GM23338 (cell line): ENCODE measurements around the gene PNPLA2. TPM values are rescaled to one million over a fixed set of nuclear protein-coding genes. Genes with fewer than 3 reads are reported as not detected.

Experiments used
- ATAC-seq: fragments of 200-7000 bp; cut with Tn5 transposase; 3 replicates; pipeline ENCODE4 v1.9.1; 2020
- DNase-seq: peaks from one replicate; pipeline ENCODE4 v3.0.0-alpha.2; 2015; ENCODE audit warnings: low spot score
- H2AFZ ChIP-seq: fragments of 200-600 bp; sonication (generic); 2 replicates; pipeline ENCODE4 v1.8.0; 2016; ENCODE audit warnings: antibody characterized with exemption, mild to moderate bottlenecking, moderate library complexity
- H3F3A ChIP-seq: fragments of 200-600 bp; sonication (generic); replicated peaks from 2 replicates; pipeline ENCODE4 v1.8.0; 2017; ENCODE audit warnings: antibody characterized with exemption, mixed run types, low read depth
- H3K27ac ChIP-seq: fragments of 200-600 bp; sonication (generic); 2 replicates; pipeline ENCODE4 v1.6.1; 2016; ENCODE audit warnings: low read depth
- H3K27me3 ChIP-seq: fragments of 200-600 bp; sonication (generic); 2 replicates; pipeline ENCODE4 v1.8.0; 2016; ENCODE audit warnings: mild to moderate bottlenecking, mixed run types, moderate library complexity; ENCODE audit not compliant: insufficient read depth
- H3K36me3 ChIP-seq: fragments of 200-600 bp; sonication (generic); 2 replicates; pipeline ENCODE4 v1.8.0; 2016; ENCODE audit warnings: mild to moderate bottlenecking; ENCODE audit not compliant: insufficient read depth
- H3K4me1 ChIP-seq: fragments of 200-600 bp; sonication (generic); 2 replicates; pipeline ENCODE4 v1.8.0; 2016; ENCODE audit warnings: mild to moderate bottlenecking, moderate library complexity; ENCODE audit not compliant: insufficient read depth
- H3K4me2 ChIP-seq: fragments of 200-600 bp; sonication (generic); 2 replicates; pipeline ENCODE4 v1.7.1; 2017; ENCODE audit warnings: mixed run types
- H3K4me3 ChIP-seq: fragments of 200-600 bp; sonication (generic); 2 replicates; pipeline ENCODE4 v1.6.1; 2016; ENCODE audit warnings: mixed run types
- H3K79me2 ChIP-seq: fragments of 200-600 bp; sonication (generic); replicated peaks from 2 replicates; pipeline ENCODE4 v1.8.0; 2017; ENCODE audit warnings: mild to moderate bottlenecking; ENCODE audit not compliant: insufficient read depth
- H3K9me2 ChIP-seq: fragments of 200-600 bp; sonication (generic); 2 replicates; pipeline ENCODE4 v1.8.0; 2017; ENCODE audit not compliant: insufficient read depth
- H4K20me1 ChIP-seq: fragments of 200-600 bp; sonication (generic); replicated peaks from 2 replicates; pipeline ENCODE4 v1.8.0; 2017; ENCODE audit warnings: mild to moderate bottlenecking; ENCODE audit not compliant: insufficient read depth
- H3K27ac Mint-ChIP-seq: 2 replicates; pipeline ENCODE4 v1.8.0; 2020; ENCODE audit warnings: inconsistent platforms, mild to moderate bottlenecking, moderate library complexity, mixed read lengths
- H3K27me3 Mint-ChIP-seq: 3 replicates; pipeline ENCODE4 v1.8.0; 2022; ENCODE audit warnings: low read depth, mild to moderate bottlenecking, moderate library complexity, mixed read lengths, inconsistent platforms; ENCODE audit not compliant: insufficient read depth, poor library complexity
- H3K36me3 Mint-ChIP-seq: 3 replicates; pipeline ENCODE4 v1.8.0; 2021; ENCODE audit warnings: low read depth, mild to moderate bottlenecking, inconsistent platforms, moderate library complexity, mixed read lengths
- H3K4me1 Mint-ChIP-seq: 3 replicates; pipeline ENCODE4 v1.8.0; 2020; ENCODE audit warnings: mild to moderate bottlenecking, inconsistent platforms, mixed read lengths
- H3K4me3 Mint-ChIP-seq: 3 replicates; pipeline ENCODE4 v1.8.0; 2021; ENCODE audit warnings: moderate library complexity, mild to moderate bottlenecking, inconsistent platforms, mixed read lengths
- H3K9me3 Mint-ChIP-seq: 3 replicates; pipeline ENCODE4 v1.8.0; 2020; ENCODE audit warnings: moderate library complexity, mild to moderate bottlenecking, inconsistent platforms, mixed read lengths
- CREB1 ChIP-seq: fragments of 250-450 bp; sonication (Bioruptor Pico); IDR thresholded peaks from 2 replicates; pipeline ENCODE4 v1.5.0; 2020; ENCODE audit warnings: low read depth, mild to moderate bottlenecking, moderate library complexity
- EZH2 ChIP-seq: fragments of 200-600 bp; sonication (generic); IDR thresholded peaks from one replicate; pipeline ENCODE4 v1.8.0; 2017; ENCODE audit warnings: antibody characterized with exemption, mild to moderate bottlenecking, low read depth; ENCODE audit not compliant: unreplicated experiment
- EZH2phosphoT487 ChIP-seq: fragments of 200-600 bp; sonication (generic); IDR thresholded peaks from one replicate; pipeline ENCODE4 v1.8.1; 2018; ENCODE audit warnings: antibody characterized with exemption; ENCODE audit not compliant: unreplicated experiment
- JUNB ChIP-seq: IDR thresholded peaks from one replicate; pipeline ENCODE4 v1.6.1; 2016; ENCODE audit warnings: antibody characterized with exemption; ENCODE audit not compliant: unreplicated experiment
- NANOG ChIP-seq: IDR thresholded peaks from 2 replicates; pipeline ENCODE4 v1.6.1; 2016; ENCODE audit warnings: antibody characterized with exemption, borderline replicate concordance
- POLR2AphosphoS5 ChIP-seq: IDR thresholded peaks from 2 replicates; pipeline ENCODE4 v1.6.1; 2016; ENCODE audit warnings: antibody characterized with exemption, low read depth
- STAT1 ChIP-seq: IDR thresholded peaks from one replicate; pipeline ENCODE4 v1.6.1; 2016; ENCODE audit warnings: antibody characterized with exemption; ENCODE audit not compliant: unreplicated experiment
- ZNF114 ChIP-seq: fragments of 250-450 bp; sonication (Bioruptor Pico); IDR thresholded peaks from 2 replicates; pipeline ENCODE4 v1.5.0; 2020; ENCODE audit warnings: mild to moderate bottlenecking, moderate library complexity
- ZNF331 ChIP-seq: fragments of 250-450 bp; sonication (Bioruptor Pico); IDR thresholded peaks from 2 replicates; pipeline ENCODE4 v1.5.0; 2020; ENCODE audit warnings: low read depth, mild to moderate bottlenecking, moderate library complexity
- polyA plus RNA-seq: library from polyadenylated mRNA; unstranded; fragments of >200 nt; fragmentation: Nextera tagmentation; extraction: Ambion mirVana; gene quantifications from 2 replicates; pipeline ENCODE4 v1.2.1, GENCODE V29; 2016
- total RNA-seq: library from RNA; depleted of rRNA; stranded (reverse); fragments of >200 nt; shearing (Covaris generic); gene quantifications from 2 replicates; pipeline ENCODE4 v1.2.3, GENCODE V29; 2014
- TF ChIP-seq, protein P1 (sequence below): fragments of 250-450 bp; sonication (Bioruptor Pico); IDR thresholded peaks from 2 replicates; pipeline ENCODE4 v1.5.0; 2020; ENCODE audit warnings: mild to moderate bottlenecking, moderate library complexity
- TF ChIP-seq, protein P2 (sequence below), 2 experiments: fragments of 200-600 bp in 1 of 2; sonication (generic) in 1 of 2; conservative IDR thresholded peaks; 2 replicates each; pipeline versions ENCODE4 v1.5.1 to v1.6.1; 2016 to 2017; ENCODE audit warnings: antibody characterized with exemption in 2 of 2, low read depth in 2 of 2, mild to moderate bottlenecking in 2 of 2, moderate library complexity in 1 of 2

PNPLA2 gene
- total and polyA plus RNA-seq, 2 experiments from 2014 or later = 31.1 to 45.6 TPM

DNA sequence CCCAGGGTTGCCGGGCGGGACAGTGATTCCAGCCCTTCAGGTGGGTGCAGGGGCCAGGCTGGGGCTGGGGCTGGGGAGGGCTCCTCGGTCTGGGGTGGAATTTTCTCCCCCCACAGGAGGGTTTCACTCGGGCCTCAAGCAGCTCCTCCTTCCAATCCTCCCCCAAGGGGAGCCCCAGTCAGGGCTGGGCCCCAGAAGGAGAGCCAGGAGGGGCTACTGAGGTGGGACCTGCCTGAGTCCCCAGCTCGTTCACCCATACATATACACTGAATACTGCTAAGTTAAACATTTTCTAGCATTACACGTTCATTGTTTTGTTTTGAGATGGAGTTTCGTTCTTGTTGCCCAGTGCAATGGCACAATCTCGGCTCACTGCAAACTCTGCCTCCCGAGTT is 7.5 kb downstream of the PNPLA2 start:
- peak overlapping the region; percentile 72 for H3K4me3 Mint-ChIP-seq
- peaks cover 54% of the 10 kb centered on the region for H3K27me3 Mint-ChIP-seq
- DNase-seq (no peak), ATAC-seq (no peak)
- peaks cover 33% of the 10 kb centered on the region for H3K4me1 Mint-ChIP-seq
- no peak for TF ChIP-seq POLR2AphosphoS5
- TF ChIP-seq, protein P1, sequence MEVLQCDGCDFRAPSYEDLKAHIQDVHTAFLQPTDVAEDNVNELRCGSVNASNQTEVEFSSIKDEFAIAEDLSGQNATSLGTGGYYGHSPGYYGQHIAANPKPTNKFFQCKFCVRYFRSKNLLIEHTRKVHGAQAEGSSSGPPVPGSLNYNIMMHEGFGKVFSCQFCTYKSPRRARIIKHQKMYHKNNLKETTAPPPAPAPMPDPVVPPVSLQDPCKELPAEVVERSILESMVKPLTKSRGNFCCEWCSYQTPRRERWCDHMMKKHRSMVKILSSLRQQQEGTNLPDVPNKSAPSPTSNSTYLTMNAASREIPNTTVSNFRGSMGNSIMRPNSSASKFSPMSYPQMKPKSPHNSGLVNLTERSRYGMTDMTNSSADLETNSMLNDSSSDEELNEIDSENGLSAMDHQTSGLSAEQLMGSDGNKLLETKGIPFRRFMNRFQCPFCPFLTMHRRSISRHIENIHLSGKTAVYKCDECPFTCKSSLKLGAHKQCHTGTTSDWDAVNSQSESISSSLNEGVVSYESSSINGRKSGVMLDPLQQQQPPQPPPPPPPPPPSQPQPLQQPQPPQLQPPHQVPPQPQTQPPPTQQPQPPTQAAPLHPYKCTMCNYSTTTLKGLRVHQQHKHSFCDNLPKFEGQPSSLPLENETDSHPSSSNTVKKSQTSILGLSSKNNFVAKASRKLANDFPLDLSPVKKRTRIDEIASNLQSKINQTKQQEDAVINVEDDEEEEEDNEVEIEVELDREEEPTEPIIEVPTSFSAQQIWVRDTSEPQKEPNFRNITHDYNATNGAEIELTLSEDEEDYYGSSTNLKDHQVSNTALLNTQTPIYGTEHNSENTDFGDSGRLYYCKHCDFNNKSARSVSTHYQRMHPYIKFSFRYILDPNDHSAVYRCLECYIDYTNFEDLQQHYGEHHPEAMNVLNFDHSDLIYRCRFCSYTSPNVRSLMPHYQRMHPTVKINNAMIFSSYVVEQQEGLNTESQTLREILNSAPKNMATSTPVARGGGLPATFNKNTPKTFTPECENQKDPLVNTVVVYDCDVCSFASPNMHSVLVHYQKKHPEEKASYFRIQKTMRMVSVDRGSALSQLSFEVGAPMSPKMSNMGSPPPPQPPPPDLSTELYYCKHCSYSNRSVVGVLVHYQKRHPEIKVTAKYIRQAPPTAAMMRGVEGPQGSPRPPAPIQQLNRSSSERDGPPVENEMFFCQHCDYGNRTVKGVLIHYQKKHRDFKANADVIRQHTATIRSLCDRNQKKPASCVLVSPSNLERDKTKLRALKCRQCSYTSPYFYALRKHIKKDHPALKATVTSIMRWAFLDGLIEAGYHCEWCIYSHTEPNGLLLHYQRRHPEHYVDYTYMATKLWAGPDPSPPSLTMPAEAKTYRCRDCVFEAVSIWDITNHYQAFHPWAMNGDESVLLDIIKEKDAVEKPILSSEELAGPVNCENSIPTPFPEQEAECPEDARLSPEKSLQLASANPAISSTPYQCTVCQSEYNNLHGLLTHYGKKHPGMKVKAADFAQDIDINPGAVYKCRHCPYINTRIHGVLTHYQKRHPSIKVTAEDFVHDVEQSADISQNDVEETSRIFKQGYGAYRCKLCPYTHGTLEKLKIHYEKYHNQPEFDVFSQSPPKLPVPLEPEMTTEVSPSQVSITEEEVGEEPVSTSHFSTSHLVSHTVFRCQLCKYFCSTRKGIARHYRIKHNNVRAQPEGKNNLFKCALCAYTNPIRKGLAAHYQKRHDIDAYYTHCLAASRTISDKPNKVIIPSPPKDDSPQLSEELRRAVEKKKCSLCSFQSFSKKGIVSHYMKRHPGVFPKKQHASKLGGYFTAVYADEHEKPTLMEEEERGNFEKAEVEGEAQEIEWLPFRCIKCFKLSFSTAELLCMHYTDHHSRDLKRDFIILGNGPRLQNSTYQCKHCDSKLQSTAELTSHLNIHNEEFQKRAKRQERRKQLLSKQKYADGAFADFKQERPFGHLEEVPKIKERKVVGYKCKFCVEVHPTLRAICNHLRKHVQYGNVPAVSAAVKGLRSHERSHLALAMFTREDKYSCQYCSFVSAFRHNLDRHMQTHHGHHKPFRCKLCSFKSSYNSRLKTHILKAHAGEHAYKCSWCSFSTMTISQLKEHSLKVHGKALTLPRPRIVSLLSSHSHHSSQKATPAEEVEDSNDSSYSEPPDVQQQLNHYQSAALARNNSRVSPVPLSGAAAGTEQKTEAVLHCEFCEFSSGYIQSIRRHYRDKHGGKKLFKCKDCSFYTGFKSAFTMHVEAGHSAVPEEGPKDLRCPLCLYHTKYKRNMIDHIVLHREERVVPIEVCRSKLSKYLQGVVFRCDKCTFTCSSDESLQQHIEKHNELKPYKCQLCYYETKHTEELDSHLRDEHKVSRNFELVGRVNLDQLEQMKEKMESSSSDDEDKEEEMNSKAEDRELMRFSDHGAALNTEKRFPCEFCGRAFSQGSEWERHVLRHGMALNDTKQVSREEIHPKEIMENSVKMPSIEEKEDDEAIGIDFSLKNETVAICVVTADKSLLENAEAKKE (CRISPR knock-in tag) = no peak
- no peak overlapping the region for H3K27ac Mint-ChIP-seq
- H3F3A ChIP-seq = peaks cover 17% of the 10 kb centered on the region
- H3K79me2 ChIP-seq = no peaks in the 10 kb centered on the region
- H3K4me2 ChIP-seq = peak overlapping the region; percentile 98
- peak overlapping the region; percentile 82 for H3K4me3 ChIP-seq
- no peak overlapping the region for H3K27ac ChIP-seq
- H4K20me1 ChIP-seq = peaks cover 6% of the 10 kb centered on the region; the same call in 1 of the 2 replicates
- peaks cover 16% of the 10 kb centered on the region for H3K27me3 ChIP-seq
- H3K36me3 Mint-ChIP-seq = peaks cover 7% of the 10 kb centered on the region; the same call in 1 of the 3 replicates
- no peaks in the 10 kb centered on the region for H3K36me3 ChIP-seq
- H2AFZ ChIP-seq = no peak overlapping the region
- H3K9me3 Mint-ChIP-seq = no peaks in the 10 kb centered on the region; the same call in 2 of the 3 replicates
- H3K4me1 ChIP-seq = peaks cover 20% of the 10 kb centered on the region
- no peaks in the 10 kb centered on the region for H3K9me2 ChIP-seq

DNA sequence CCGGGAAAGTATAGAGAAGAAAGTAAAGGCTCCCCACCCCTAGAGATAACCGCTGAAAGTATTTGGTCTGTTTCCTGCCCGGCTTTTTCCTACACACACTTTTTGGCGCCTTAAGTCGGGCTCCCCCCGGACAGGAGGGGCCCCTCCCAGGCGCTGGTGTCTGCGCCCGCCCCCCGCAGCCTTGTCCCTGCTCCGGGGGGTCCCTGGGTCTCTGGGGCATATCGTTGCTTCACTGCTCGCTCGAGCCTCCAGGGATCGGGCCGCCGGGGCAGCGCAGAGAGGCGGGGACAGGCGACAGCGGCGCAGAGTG is 8.1 kb downstream of the PNPLA2 start:
- Histone ChIP-seq H3K4me3 (peak overlapping the region; percentile 82), H4K20me1 (peaks cover 6% of the 10 kb centered on the region; the same call in 1 of the 2 replicates), H3K79me2 (no peaks in the 10 kb centered on the region), H3K36me3 (no peaks in the 10 kb centered on the region), H3K4me2 (peak overlapping the region; percentile 98), H3K27me3 (peaks cover 21% of the 10 kb centered on the region), H3K4me1 (peaks cover 20% of the 10 kb centered on the region), H3F3A (peaks cover 22% of the 10 kb centered on the region), H3K27ac (0 out of 2 replicates have a peak overlapping the region, but pooled peaks have one; percentile 14), H3K9me2 (no peaks in the 10 kb centered on the region), H2AFZ (peak overlapping the region; percentile 78)
- Mint-ChIP-seq H3K9me3 (no peaks in the 10 kb centered on the region; the same call in 2 of the 3 replicates), H3K27ac (no peak overlapping the region), H3K4me3 (peak overlapping the region; percentile 72), H3K36me3 (peaks cover 7% of the 10 kb centered on the region; the same call in 1 of the 3 replicates), H3K27me3 (peaks cover 59% of the 10 kb centered on the region), H3K4me1 (peaks cover 37% of the 10 kb centered on the region)
- DNase-seq = no peak
- no peak for ATAC-seq
- TF ChIP-seq STAT1 (no peak), ZNF331 (CRISPR knock-in tag) (no peak), NANOG (no peak), EZH2phosphoT487 (no peak), CREB1 (CRISPR knock-in tag) (no peak), JUNB (no peak), POLR2AphosphoS5 (no peak), EZH2 (no peak), ZNF114 (CRISPR knock-in tag) (no peak)
- TF ChIP-seq, protein P2, sequence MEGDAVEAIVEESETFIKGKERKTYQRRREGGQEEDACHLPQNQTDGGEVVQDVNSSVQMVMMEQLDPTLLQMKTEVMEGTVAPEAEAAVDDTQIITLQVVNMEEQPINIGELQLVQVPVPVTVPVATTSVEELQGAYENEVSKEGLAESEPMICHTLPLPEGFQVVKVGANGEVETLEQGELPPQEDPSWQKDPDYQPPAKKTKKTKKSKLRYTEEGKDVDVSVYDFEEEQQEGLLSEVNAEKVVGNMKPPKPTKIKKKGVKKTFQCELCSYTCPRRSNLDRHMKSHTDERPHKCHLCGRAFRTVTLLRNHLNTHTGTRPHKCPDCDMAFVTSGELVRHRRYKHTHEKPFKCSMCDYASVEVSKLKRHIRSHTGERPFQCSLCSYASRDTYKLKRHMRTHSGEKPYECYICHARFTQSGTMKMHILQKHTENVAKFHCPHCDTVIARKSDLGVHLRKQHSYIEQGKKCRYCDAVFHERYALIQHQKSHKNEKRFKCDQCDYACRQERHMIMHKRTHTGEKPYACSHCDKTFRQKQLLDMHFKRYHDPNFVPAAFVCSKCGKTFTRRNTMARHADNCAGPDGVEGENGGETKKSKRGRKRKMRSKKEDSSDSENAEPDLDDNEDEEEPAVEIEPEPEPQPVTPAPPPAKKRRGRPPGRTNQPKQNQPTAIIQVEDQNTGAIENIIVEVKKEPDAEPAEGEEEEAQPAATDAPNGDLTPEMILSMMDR (conservative IDR thresholded peaks at IDR 0.05; ENCODE audit: low read depth in 2 of 2) = no peak
